Stimulated activated CD4-positive, alpha-beta T cell treated with anti-CD3 and anti-CD28 coated beads, TNF-alpha, amount 100 ng/mL, for 1 hour (primary cell): ENCODE measurements around the gene KRT33A.
"Not testable (repeated sequence)": the region's sequence is repeated elsewhere in the genome, so short reads cannot be mapped to it uniquely, and the experiment has no call there.

Experiments
- DNase-seq, 3 donors: peaks; one replicate each; pipeline ENCODE4 v3.0.0-alpha.2; 2020; ENCODE audit warnings: low read depth in 3 of 3, low spot score in 1 of 3

KRT33A gene

DNA sequence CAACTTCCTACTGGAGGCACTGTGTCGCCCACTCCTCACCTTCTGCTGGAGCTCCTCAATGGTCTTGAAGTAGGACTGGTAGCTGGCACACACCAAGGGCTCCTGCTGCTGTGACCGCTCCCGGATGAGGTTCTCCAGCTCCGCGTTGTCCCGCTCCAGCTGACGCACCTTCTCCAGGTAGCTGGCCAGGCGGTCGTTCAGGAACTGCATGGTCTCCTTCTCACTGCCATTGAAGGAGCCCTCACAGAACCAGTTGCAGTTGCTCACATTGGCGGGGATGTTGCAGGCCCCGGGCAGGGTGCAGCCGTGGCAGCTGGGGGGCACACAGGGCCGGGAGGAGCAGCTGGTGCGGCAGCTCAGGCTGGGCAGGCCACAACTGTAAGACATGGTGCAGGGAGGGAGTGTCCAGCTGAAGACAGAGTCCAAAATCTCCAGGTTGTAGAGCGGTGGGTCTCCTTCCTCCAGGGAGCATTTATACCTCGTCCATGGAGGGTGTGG is at the start of gene KRT33A:
Gene KRT33A, minus strand, starts transcription at position 448 of the 498 bp plus-strand sequence. Its CDS starts 61 bp downstream, at position 387.
- DNase-seq, result not testable (repeated sequence)

DNA sequence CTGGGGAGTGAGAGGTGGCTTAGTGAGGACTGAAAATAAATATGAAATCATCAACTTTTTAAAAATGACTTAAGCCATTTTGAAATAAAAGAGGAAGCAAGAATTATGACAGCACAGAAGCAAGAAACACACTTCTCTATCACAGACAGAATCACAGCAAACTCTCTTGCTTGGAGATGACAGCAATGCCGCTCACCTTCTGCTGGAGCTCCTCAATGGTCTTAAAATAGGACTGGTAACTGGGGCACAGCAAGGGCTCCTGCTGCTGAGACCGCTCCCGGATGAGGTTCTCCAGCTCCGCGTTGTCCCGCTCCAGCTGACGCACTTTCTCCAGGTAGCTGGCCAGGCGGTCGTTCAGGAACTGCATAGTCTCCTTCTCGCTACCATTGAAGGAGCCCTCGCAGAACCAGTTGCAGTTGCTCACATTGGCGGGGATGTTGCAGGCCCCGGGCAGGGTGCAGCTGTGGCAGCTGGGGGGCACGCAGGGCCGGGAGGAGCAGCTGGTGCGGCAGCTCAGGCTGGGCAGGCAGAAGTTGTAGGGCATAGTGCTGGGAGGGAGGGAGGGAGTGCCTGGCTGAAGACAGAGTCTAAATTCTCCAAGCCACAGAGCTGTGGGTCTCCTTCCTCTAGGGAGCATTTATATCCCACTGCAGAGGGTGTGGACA is 46.5 kb upstream of the KRT33A start, which contains the start of gene KRT31:
Gene KRT31, minus strand, starts transcription at position 613 of the 665 bp plus-strand sequence. Its CDS starts 69 bp downstream, at position 544.
- DNase-seq, result no peak

DNA sequence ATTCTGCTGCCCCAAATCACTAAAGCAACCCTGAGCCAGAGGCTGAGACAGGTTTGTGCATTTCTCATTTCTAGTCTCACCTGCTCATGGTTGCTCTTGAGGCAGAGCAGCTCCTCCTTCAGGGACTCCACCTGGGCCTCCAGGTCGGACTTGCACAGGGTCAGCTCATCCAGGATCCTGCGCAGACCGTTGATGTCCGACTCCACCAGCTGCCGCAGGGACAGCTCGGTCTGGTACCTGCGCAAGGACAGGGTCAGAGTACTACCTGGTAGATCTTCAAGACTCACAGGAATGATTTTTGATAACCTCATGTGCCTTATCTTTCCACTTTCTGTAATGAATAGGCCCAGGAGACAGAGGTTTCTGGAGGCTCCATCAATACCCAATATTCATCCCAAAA is 45.7 kb upstream of the KRT33A start:
- no peak for DNase-seq

DNA sequence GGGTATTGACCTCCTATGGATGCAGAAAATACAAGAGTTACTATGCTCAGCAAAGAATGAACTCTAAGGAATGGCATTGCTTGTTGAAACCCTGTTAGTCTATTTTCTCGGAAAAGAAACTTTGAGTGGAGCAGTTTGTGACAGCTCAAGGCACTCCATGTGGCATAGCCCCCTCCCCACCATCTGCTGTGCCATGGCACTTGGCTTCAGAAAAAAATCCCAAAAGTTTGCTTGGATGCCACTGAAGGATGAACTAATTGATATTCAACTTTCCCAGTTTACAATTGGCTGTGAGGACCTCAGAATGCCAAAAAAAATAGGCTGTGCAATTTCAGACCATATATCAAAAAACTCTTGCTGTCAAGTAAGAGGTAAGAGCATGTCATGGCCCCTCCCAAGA is 45.0 kb upstream of the KRT33A start:
- no peak for DNase-seq

DNA sequence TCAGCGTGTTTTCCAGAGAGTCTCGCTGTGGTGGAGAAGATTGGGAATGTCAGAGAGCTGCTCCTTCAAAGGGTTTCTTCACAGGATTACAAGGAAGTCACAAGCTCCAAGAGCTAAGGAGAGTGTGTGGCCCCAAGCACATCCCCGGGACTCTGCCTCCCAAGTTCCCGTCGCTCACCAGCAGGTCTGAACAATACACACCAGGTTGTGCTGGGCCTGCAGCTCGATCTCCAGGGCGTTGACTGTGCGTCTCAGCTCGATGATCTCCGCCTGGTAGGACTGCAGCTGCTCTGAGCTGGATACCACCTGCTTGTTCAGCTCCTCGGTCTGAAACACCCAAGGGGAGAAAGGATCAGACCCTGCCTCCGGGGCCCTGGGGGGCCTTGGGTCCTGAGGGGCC is 44.4 kb upstream of the KRT33A start:
- not testable (repeated sequence) for DNase-seq

DNA sequence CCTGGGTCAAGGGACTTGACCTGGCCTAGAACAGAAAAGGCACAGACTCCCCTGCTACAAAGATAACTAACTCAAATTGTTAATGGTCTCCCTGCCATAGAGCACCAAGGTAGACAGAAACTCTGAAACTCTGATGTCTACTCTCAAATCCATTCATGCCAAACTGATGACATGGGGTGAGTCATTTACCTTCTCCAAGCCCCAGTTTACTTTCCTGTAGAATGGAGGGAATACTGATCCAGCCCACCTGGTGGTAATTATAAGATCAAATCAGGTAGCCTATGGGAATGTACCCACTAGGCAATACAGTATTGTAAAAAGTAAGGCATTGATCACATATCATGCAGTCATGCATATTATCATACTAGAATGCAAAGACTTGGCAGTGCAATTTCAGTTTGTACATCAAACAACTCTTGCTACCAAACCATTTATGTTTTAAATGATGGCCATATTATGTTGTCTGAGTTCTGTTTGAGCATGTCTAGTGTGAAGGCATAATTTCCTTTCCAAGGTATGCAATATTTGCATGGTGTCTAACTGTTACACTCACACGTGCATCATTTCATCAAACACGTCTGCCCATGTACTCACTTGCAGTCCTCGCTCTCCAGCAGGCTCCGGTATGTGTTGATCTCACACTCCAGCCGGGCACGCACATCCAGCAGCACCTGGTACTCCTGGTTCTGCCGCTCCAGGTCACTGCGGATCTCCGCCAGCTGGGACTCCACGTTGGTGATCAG is 43.8 kb upstream of the KRT33A start:
- DNase-seq, result no peak

DNA sequence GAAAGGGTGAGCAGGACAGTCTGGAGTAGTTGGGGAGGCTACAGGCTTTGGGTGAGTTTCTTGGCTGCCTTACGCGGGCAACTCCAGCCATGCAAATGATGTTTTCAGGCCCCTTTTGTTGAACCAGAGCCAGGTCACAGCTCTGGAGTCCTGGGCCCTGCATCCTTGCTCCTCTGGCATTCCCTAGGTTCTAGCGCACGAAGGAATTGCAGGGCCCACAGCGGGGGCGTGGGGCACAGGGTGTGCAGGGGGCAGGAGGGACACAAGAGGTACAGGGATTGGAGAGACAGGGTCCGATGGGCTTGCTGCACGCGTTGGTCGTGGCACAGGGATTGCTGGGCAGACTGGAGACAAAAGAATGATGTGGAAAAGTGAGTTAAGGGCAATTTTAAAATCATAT is 43.2 kb upstream of the KRT33A start:
- no peak for DNase-seq

DNA sequence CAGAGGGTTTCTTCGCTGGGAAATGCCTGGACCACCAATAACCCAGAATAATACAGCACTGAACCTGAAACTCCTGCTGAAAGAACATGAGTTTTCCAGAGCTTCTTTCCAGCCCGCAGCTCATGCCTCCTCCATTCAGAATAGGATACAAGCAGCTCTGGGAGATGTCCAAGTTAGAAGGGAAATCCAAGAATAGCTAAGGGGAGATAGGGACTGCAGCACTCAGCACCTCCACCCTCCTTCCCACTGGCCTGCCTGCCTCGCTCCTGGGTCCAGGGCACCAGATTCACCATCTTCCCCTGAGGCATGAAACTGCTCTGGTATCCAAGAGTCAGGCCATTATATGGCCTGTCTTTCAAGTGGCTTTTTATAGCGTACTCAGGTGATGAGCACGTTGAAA is 42.7 kb upstream of the KRT33A start:
- no peak for DNase-seq

DNA sequence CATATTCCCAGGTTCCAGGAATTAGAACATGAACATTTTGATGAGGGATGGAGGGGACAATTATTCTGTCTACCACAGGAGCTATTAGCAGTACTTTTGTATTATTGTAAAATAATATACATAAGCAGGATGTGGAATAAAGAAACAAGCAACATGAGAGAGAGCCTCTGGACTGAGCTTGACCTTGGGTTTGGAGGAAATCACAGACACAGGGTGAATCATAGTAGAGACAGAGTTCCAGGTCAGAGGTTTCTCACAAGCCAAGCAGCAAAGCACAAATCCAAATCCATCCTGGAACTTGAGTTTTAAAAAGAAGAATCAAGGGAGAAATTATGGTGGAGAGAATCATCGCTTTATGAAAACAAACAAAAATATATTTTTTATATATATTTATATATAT is 41.6 kb upstream of the KRT33A start:
- no peak for DNase-seq

DNA sequence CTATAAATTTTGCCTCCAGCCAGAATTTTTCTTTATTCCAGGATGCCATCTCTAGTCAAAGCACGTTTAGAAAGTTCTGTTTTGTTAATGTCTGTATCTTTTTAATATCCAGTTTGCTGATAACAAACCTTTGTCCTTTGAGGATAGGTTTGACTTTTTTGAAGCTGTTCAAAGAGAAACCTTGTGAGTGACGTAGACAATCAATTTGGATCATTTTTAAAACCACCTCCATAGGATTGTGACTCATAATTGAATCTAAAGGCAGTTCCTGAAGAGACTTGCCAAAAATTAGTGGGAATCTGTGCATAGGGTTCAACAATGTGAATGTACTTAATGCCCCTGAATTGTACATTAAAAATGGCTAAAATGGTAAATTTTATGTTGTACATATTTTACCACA is 40.9 kb upstream of the KRT33A start:
- no peak for DNase-seq

DNA sequence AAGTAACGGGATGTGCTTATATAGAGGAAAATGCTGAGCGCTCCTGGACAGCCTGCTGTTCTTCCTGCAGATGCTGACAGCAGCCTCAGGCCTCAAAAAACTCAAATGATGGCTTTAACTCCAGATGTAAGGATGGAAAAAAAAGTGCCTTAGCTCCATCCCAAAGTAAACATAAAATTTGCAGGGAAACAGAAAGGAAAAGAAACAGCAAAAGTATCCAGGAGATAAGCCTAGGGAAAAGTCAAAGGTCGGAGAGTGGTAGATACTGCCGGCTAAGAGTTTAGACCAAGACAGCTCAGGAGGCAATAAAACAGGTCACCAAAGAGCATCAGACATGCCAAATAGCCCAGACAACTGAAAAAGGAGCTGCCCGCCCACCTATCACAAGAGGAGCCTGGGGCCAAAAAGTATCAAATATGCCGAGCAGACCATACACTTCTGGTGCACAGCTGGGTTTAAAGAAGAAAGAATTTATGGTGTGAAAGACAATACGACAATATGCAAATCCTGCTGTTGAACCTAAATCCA is 39.8 kb upstream of the KRT33A start:
- DNase-seq, result no peak

DNA sequence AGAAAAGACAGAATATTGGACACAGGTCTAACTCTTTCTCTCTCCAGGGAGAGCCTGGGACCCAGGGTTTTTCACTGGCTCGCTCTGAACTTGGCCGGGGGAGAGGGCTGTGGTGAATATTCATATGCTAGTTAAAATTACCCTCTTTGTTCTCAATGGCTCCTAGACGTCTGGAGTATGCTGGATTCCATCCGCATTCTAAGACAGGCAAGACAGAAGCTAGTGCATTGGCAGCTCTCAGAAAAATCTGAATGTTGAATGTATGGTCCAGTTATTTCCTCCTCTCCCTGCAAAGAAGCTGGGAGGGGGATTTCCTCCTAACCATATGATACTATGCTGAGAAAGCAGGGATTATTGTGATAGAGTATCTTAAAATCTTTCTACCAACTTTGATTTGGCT is 37.0 kb upstream of the KRT33A start:
- no peak for DNase-seq

DNA sequence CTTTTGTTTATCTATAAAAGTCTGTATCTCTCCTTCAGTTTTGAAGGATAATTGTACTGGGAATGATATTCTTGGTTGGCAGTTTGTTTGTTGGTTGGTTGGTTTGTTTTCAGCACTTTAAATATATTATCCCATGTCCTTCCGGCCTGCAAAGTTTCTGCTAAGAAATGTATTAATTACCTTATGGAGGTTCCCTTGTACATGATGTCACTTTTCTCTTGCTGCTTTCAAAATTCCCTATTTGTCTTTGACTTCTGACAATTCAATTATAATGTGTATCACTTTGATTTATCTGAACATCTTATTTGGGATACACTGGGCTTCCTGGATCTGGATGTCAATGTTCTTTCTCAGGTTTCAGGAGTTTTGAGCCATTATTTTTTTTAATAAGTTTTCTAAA is 35.6 kb upstream of the KRT33A start:
- DNase-seq, result no peak

DNA sequence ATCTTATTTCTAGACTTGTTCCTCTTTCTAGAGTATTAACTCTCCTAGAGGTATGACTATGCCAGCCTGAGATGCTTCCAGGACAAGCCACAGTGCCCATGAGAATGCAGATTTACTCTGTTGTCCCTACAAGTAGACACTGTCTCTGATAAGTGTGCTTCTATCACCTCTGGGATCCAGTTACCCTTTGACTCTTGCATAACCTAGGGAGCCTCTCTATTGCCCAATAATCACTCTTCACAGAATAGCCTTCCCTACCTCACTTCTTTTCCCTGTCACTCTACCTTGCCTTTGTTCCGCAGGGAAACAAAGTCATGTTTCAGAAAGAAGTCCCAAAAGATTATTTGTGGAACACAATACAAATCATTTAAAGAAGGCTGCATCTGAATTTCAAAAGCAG is 33.1 kb upstream of the KRT33A start:
- DNase-seq, result no peak

DNA sequence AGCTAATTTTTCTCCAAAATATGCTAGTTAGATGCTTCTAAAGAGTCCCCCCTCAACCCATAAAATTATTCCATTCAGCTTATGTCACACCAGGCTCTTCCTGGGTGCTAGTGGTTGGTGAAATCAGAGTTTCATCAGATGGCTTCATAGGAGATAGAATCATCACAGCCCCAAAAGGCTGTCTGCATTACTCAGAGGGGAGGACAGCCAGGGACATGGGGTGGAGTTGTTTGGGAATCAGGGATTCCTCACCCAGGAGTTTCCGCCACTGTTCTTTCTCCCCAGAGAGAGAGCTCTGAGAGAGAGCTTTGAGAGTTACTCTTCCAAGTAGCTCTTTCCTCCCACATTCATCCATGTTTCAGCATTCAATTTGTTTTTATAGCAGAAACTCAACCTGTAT is 31.8 kb upstream of the KRT33A start:
- no peak for DNase-seq

DNA sequence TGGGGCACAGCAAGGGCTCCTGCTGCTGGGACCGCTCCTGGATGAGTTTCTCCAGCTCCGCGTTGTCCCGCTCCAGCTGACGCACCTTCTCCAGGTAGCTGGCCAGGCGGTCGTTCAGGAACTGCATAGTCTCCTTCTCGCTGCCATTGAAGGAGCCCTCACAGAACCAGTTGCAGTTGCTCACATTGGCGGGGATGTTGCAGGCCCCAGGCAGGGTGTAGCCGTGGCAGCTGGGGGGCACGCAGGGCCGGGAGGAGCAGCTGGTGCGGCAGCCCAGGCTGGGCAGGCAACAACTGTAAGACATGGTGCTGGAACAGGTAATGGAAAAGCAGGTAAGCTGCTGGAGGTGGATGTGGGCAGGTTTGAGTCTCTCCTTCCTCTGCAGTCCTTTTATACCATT is 31.3 kb upstream of the KRT33A start, which contains the start of gene KRT34:
Gene KRT34, minus strand, starts transcription at position 364 of the 400 bp plus-strand sequence. Its CDS starts 60 bp downstream, at position 304.
- not testable (repeated sequence) for DNase-seq

DNA sequence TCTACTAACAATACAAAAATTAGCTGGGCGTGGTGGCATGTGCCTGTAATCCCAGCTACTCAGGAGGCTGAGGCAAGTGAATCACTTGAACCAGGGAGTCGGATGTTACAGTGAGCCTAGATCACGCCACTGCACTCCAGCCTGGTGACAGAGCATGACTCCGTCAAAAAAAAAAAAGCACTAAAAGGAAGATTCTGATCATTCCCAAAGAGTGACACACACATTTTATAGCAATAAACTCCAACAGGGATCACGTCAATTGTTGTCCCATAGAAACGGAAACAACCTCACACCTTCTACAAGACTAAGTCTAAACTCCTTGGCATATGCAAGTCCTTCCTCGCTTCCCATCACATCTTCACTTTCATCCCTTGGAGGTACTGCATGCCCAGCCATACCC is 29.5 kb upstream of the KRT33A start:
- not testable (repeated sequence) for DNase-seq

DNA sequence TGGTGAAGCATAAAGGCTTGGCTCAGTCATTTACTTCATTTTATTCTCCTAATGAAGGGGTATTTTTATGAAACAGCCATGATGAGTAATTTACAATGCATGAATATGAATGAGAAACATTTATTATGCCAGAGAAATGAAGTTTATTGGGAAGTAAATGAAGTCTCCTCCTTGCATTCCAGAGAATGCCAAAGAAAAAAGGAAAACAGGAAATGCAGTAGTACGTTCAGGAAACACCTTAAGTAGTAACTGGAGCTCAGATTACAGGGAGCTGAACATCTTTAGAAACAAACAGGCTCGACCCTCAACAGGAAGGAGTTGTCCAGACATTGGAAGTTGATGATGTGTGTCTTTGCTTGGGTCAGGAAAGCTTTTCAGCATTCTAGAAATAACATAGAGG is 26.9 kb upstream of the KRT33A start:
- no peak for DNase-seq

DNA sequence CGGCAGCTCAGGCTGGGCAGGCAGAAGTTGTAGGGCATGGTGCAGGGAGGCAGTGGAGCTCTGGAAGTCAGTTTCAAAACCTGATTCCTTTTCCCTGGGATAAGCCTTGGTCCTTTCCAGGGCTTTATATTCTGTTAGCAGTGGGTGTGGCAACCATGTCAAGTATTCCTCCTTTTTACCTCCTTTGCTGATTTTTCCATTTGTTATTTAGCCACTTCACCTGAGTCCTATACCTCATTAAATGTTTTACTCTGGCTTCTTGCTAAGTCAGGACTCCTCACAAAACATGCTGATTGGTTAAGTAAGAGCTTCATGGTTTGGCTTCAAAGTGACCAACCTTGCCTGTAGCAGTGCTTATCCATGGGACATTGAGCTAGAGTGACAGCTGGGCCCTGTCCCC is 19.1 kb upstream of the KRT33A start, which contains the start of gene KRT33B:
Gene KRT33B, minus strand, starts transcription at position 101 of the 400 bp plus-strand sequence. Its CDS starts 63 bp downstream, at position 38.
- no peak for DNase-seq

DNA sequence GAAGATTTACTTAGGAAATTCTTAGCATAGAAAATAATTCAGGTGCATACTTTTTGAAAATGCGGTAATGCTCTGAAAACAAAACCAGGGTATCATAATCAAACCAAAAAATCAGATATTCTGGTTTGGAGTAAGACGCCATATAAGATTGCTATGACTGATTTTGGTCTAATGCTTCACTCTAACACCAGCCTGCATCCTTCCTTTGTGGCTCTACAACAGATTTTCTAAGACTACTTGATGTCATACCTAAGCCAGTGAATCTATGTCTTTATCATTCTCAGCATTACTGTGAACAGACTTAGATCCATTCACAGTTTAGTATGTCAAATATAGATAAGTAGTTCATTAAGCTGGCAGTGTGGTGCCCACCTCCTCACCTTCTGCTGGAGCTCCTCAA is 18.4 kb upstream of the KRT33A start:
- no peak for DNase-seq

DNA sequence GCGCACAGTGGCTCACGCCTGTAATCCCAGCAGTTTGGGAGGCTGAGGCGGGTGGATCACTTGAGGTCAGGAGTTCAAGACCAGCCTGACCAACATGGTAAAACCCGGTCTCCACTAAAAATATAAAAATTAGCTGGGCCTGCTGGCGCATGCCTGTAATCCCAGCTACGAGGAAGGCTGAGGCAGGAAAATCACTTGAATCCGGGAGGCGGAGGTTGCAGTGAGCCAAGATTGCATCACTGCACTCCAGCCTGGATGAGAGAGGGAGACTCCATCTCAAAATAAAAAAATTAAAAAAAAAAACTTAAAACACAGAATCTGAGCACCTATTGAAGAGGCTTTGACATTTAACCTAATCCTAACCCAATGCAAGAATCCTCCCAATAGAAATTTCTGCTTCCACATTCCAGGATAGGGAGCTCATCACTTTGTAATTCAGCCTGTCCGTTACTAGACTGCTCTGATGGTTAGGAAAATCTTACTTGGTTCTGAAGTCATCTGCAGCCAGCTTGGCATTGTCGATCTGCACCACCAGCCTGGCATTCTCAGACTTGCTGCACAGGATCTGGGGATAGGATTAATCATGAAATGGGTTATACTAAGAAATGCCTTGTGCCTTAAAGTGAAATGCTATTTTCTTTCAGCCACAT is 16.9 kb upstream of the KRT33A start:
- no peak for DNase-seq
